Suppressor macrophage (primary cell): ENCODE results near the gene PRKCA.
A peak's percentile ranks its signal among the peaks of the same experiment; 100 is the strongest.

Source experiments
- DNase-seq, 4 experiments: peaks; one replicate each; pipeline ENCODE4 v3.0.0-alpha.2; 2020 to 2022

The PRKCA gene

GRCh38 chr17:66748578-66748977, 446.2 kb downstream of the PRKCA start:
- no peak for DNase-seq

GRCh38 chr17:66749217-66749832, 446.9 kb downstream of the PRKCA start:
- DNase-seq: no peak

- no peak for DNase-seq
Measured at GRCh38 chr17:66750116-66750515, 447.7 kb downstream of the PRKCA start.

GRCh38 chr17:66750781-66751543, 448.5 kb downstream of the PRKCA start:
- no peak for DNase-seq

- no peak for DNase-seq
Measured at GRCh38 chr17:66751771-66752170, 449.4 kb downstream of the PRKCA start.

DNA sequence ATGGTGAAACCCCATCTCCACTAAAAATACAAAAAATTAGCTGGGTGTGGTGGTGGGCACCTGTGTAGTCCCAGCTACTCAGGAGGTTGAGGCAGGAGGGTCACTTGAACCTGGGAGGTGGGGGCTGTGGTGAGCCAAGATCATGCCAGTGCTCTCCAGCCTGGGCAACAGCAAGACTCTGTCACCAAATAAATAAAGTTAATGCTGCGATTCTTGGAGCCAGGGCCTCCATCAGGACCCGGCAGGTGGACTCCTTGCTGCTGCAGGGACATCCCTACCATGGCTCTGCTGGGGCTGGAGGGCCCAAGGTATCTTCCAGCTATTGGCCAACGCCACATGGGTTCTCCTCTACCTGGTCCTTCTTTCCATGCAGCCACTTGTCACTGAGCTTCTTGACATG, 450.0 kb downstream of the PRKCA start:
- DNase-seq: no peak

DNA sequence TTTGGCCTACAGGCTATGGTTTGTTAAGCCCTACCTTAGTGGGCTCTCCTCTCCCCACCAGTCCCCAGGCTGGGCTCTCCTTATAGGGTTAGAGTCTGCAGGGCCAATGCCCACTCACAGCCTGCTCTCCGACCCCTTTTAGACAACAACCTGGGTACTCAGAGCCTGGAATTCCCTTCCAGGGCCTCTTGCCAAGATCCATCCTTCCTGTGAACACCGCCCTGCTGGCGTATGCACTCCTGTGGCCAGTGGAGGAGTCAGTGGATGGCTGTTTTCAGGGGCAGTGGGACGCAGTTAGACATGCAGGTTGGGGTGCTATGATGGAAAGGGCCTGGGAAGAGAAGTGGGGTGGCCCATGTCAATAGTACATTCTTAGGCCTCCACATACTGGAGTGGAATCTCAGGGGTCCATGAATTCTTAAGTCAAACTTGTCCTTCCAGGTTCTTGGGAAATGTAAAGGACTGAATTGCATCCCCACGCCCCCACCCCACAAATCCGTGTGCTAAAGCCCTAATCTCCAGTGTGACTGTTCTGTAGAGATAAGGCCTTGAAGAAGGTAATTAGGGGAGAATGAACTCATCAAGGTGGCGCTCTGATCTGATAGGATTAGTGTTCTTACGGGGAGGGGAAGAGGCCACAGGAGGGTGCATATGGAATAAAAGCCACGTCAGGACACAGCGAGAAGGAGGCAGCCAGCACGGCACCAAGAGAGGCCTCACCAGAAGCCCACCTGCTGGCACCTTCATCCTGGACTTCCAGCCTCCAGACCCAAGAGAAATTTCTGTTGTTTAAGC, 450.9 kb downstream of the PRKCA start:
- DNase-seq: no peak

DNA sequence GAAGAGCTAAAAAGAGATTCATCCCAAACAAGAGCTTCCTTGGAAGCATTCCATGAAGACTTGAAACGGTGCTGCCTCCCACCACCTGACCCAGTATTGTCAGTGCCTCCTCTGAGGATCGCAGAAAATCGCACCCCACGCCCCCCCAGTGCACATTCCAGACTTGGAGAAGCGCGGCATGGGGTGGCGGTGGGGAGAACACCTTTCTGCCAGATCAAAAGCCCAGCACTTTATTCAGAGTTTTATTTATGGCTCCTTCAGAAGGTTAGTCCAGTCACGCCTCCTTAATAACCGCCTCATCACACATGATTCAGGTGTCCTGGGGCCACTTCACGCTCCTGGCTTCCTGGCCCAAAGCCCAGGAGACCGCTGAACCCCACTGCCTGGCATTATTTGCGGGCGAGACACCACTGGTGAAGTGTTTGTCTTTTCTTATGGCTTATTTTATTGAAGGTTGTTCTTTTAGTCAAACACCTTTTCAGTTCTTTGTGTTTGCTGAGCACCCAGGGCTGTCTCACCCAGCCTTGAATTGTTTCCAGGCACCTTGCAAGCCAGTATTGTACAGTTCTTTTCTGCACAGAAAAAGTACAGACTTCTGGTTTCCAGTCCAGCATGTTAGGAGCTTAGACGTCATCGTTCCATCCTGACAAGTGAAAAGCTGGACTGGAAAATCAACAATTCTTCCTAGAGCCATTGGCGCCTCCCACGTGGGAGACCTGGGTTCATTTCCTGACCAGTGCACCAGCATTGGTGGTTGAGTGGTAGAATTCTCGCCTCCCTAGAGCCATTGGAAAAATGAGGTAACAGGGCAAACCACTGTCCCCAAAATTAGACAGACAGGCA, 452.9 kb downstream of the PRKCA start:
- no peak for DNase-seq

DNA sequence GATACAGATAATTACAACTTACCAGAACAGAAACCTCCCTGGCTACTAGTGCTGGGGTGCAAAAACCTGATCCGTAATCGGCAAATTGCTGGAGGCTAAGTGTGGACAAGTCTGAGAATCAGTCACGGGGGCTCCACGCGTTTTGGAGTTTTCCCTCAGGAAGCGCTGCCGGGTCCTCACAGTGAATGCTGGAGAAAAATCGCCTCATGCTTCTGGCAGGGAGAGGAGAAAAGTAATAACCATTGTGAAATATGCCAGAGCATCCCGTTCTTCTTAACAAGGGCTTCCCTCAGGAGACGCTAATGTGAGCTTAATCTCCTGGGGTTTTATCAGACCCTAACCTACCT, 453.5 kb downstream of the PRKCA start:
- no peak for DNase-seq

DNA sequence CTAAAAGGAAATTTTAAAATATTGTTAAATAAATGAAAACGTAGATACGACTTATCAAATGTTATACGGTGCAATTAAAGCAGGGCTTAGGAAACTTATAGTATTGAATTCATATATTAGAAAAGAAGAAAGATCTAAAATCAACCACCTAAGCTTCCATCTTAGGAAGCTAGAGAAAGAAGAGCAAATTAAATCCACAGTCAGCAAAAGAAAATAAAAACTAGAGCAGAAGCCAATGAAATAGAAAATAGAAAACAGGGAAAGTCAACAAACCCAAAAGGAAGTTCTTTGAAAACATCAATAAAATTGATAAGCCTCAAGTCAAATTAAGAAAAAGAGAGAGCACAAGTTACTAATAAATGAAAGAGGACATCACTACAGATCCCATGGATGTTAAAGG, 457.9 kb downstream of the PRKCA start:
- DNase-seq: no peak

DNA sequence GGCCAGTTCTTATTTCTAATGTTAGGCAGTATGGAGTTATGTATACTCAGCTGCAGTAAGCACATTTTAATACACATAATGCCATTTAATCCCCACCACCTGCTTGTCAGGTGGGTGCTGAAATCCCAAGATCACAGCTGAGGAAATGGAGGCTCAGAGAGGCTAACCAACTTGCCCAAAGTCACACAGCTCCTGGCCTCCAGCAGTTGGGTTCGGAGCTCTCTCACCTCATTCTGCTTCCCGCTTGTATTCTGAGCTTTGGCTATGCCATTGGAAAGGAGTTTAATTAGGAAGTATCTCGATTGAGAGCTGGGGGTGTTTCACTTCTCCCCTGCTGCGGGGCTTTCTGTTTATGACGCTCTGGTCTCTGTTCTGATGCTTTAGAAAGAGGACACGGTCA, 459.9 kb downstream of the PRKCA start:
- DNase-seq: no peak

- DNase-seq: no peak
Measured at GRCh38 chr17:66763056-66763455, 460.6 kb downstream of the PRKCA start.

GRCh38 chr17:66764506-66764905, 462.1 kb downstream of the PRKCA start:
- no peak for DNase-seq

GRCh38 chr17:66767154-66767933, 464.9 kb downstream of the PRKCA start:
- DNase-seq: peak in 1 of 4 experiments; percentile 11

- no peak for DNase-seq
Measured at GRCh38 chr17:66769911-66770310, 467.5 kb downstream of the PRKCA start.

- no peak for DNase-seq
Measured at GRCh38 chr17:66772148-66772812, 469.9 kb downstream of the PRKCA start.

DNA sequence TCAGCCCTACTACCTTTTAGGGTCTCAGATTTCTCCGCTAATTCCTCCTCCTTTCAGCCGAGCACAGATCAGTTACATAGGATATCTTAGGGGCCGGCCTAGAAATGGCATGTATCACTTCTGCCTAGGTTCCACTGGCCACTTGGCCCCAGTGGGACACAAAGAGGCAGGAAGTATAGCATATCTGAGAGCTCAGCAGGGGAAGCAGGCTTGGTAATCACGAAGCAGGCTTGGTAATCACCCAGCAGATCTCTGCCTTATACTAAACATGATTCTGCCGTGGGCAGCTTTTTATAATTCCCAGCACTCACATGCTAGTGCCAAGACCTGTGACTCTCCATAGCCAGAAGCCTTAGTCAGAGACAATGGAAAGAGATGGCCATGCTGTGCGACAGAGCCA, 472.9 kb downstream of the PRKCA start:
- DNase-seq: no peak

DNA sequence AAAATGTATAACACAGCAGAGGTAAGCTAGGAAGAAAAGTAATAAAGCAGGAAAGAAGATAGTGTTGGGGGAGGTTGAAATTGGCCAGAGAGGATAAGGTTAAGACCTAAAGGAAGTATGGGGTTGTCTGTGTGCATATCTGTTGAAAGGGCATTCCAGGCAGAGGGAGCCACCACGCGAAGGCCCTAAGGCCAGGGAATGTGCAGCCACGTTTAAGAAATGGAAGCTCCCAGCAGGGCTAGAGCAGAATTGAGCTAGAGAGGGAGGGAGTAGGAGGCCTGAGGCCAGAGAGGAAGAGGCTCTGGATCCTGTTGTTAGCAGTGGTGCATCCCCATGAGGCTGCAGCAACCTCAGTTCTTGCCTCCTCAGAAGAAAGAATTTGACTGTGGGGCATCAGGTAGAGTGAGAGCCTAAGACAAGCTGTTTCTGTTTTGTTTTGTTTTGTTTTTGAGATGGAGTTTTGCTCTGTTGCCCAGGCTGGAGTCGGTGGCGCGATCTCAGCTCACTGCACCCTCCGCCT, 473.5 kb downstream of the PRKCA start:
- no peak for DNase-seq

DNA sequence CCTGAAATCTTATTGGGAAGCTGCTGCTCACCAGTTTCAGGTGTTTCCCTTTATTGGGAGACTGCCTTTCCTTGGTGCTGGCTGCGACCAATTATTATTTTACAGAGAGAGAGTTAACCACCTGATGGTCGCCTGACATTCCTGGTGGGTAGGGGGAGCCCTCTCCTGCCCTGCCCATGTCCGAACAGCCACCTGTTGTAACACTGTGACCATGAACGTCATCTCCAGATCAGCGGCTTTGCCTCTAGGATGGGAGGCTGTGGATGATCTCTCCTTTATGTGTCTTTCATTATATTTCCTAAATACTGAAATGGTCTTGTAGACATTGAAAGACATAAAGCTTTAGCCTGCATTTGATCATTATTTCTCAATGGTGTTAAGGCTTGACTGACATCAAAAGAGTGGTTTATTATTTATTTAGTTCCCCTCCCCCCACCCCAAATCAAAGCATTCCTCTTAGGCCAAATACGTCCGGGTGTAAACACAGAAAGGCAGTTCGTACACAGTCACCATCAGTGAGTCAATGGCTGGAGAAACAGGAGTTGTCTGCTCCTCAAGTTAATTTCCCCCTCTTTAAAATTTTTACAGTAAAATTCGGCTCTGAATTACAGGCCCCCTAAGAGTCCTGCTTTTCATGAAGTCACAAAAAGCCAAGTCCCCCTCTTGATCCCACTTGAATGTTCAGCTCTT, 474.7 kb downstream of the PRKCA start:
- no peak for DNase-seq

- DNase-seq: peak in 1 of 4 experiments; percentile 34
Measured at GRCh38 chr17:66777689-66778225, 475.3 kb downstream of the PRKCA start.
